Measurements from ENCODE around the gene DAZAP1. TPM values are rescaled to one million over a fixed set of nuclear protein-coding genes. Genes with fewer than 3 reads are reported as not detected.

Gene DAZAP1
- total RNA-seq, 1 donor from 2014 or later, result 107 TPM

- Histone ChIP-seq H3K4me1 (peaks cover 25% of the 10 kb centered on the region), H3K36me3 (no peaks in the 10 kb centered on the region), H2AFZ (replicated peaks) (no peak overlapping the region), H3K9me3 (ENCODE audit: low read depth) (no peaks in the 10 kb centered on the region), H3K27ac (no peak overlapping the region), H3F3A (ENCODE audit: low read depth) (peaks cover 38% of the 10 kb centered on the region), H4K20me1 (ENCODE audit: low read depth) (peaks cover 77% of the 10 kb centered on the region), H3K79me2 (ENCODE audit: low read depth) (no peaks in the 10 kb centered on the region), H3K27me3 (peaks cover 90% of the 10 kb centered on the region), H3K4me2 (no peak overlapping the region), H3K4me3 (no peak overlapping the region), H3K9ac (no peak overlapping the region)
- peaks cover 21% of the 10 kb centered on the region for H3K36me3 Mint-ChIP-seq
- H3K27ac Mint-ChIP-seq, result no peak overlapping the region
- TF ChIP-seq CTCF (IDR thresholded peaks at IDR 0.05) (no peak), EZH2phosphoT487 (IDR thresholded peaks at IDR 0.05) (no peak), EZH2 (IDR thresholded peaks at IDR 0.05) (no peak)
- H3K9me3 Mint-ChIP-seq, result no peaks in the 10 kb centered on the region
- DNase-seq (ENCODE audit: low spot score), result peak; percentile 70
- H3K4me3 Mint-ChIP-seq, result peak overlapping the region; percentile 21
- peaks cover 21% of the 10 kb centered on the region for H3K27me3 Mint-ChIP-seq (ENCODE audit: insufficient read depth, low read depth)
- peaks cover 36% of the 10 kb centered on the region for H3K4me1 Mint-ChIP-seq
These were observed 48.1 kb downstream of the DAZAP1 start for GRCh38 chr19:1455336-1456120.

- Histone ChIP-seq H3K27ac (no peak overlapping the region), H3K4me1 (peaks cover 21% of the 10 kb centered on the region), H3F3A (ENCODE audit: low read depth) (peaks cover 31% of the 10 kb centered on the region), H3K27me3 (peaks cover 82% of the 10 kb centered on the region), H3K9ac (no peak overlapping the region), H3K4me2 (no peak overlapping the region), H3K9me3 (ENCODE audit: low read depth) (no peaks in the 10 kb centered on the region), H3K79me2 (ENCODE audit: low read depth) (no peaks in the 10 kb centered on the region), H3K36me3 (no peaks in the 10 kb centered on the region), H3K4me3 (no peak overlapping the region), H4K20me1 (ENCODE audit: low read depth) (peaks cover 79% of the 10 kb centered on the region), H2AFZ (replicated peaks) (no peak overlapping the region)
- H3K36me3 Mint-ChIP-seq, result peaks cover 17% of the 10 kb centered on the region
- TF ChIP-seq EZH2phosphoT487 (IDR thresholded peaks at IDR 0.05) (no peak), CTCF (IDR thresholded peaks at IDR 0.05) (no peak)
- peaks cover 16% of the 10 kb centered on the region for H3K27me3 Mint-ChIP-seq (ENCODE audit: insufficient read depth, low read depth)
- H3K4me1 Mint-ChIP-seq, result peaks cover 29% of the 10 kb centered on the region
- H3K4me3 Mint-ChIP-seq, result no peak overlapping the region
- H3K27ac Mint-ChIP-seq, result no peak overlapping the region
- no peak for DNase-seq (ENCODE audit: low spot score)
- no peaks in the 10 kb centered on the region for H3K9me3 Mint-ChIP-seq
These were observed 48.9 kb downstream of the DAZAP1 start for GRCh38 chr19:1456121-1456900.

GRCh38 chr19:1457031-1457739 lies 49.8 kb downstream of the DAZAP1 start:
- H3K27ac Mint-ChIP-seq, result no peak overlapping the region
- no peak overlapping the region for H2AFZ ChIP-seq (replicated peaks)
- H4K20me1 ChIP-seq (ENCODE audit: low read depth), result peaks cover 82% of the 10 kb centered on the region
- H3K27me3 Mint-ChIP-seq (ENCODE audit: insufficient read depth, low read depth), result peaks cover 16% of the 10 kb centered on the region
- H3F3A ChIP-seq (ENCODE audit: low read depth), result peaks cover 23% of the 10 kb centered on the region
- no peak overlapping the region for H3K4me3 Mint-ChIP-seq
- H3K9ac ChIP-seq, result no peak overlapping the region
- no peaks in the 10 kb centered on the region for H3K79me2 ChIP-seq (ENCODE audit: low read depth)
- peaks cover 17% of the 10 kb centered on the region for H3K36me3 Mint-ChIP-seq
- peaks cover 21% of the 10 kb centered on the region for H3K4me1 Mint-ChIP-seq
- no peaks in the 10 kb centered on the region for H3K36me3 ChIP-seq
- peaks cover 15% of the 10 kb centered on the region for H3K4me1 ChIP-seq
- H3K9me3 Mint-ChIP-seq, result no peaks in the 10 kb centered on the region
- no peak for TF ChIP-seq EZH2phosphoT487 (IDR thresholded peaks at IDR 0.05)
- TF ChIP-seq EZH2 (IDR thresholded peaks at IDR 0.05), result no peak
- TF ChIP-seq CTCF (IDR thresholded peaks at IDR 0.05), result peak; percentile 24
- no peak overlapping the region for H3K4me3 ChIP-seq
- H3K27ac ChIP-seq, result no peak overlapping the region
- H3K4me2 ChIP-seq, result no peak overlapping the region
- H3K9me3 ChIP-seq (ENCODE audit: low read depth), result no peaks in the 10 kb centered on the region
- H3K27me3 ChIP-seq, result peaks cover 76% of the 10 kb centered on the region
- peak; percentile 61 for DNase-seq (ENCODE audit: low spot score)
